Esophagus muscularis mucosa (tissue), 4 donors: Measurements from ENCODE around the gene LPCAT3. TPM values are rescaled to one million over a fixed set of nuclear protein-coding genes. Genes with fewer than 3 reads are reported as not detected.

Source experiments
- DNase-seq: peaks from one replicate; pipeline ENCODE4 v3.0.0-alpha.2; 2017; ENCODE audit errors: extremely low spot score
- H3K27ac ChIP-seq, 4 donors: fragments of 200-600 bp; sonication (generic); replicated peaks in 1 of 4; 1 replicate in 3 of 4; 2 replicates in 1 of 4; pipeline ENCODE4 v1.5.1; 2016 to 2019; ENCODE audit warnings: mild to moderate bottlenecking in 1 of 4
- H3K27me3 ChIP-seq, 4 donors: fragments of 200-600 bp; sonication (generic); one replicate each; pipeline versions ENCODE4 v1.5.1 to v1.6.0; 2016 to 2019
- H3K36me3 ChIP-seq, 4 donors: fragments of 200-600 bp; sonication (generic); one replicate each; pipeline ENCODE4 v1.5.1; 2016 to 2019
- H3K4me1 ChIP-seq, 4 donors: fragments of 200-600 bp; sonication (generic); one replicate each; pipeline ENCODE4 v1.5.1; 2016 to 2019
- H3K4me3 ChIP-seq, 4 donors: fragments of 200-600 bp; sonication (generic); 1 replicate in 2 of 4; 2 replicates in 2 of 4; pipeline ENCODE4 v1.5.1; 2016 to 2019; ENCODE audit warnings: mild to moderate bottlenecking in 4 of 4, moderate library complexity in 1 of 4
- H3K9me3 ChIP-seq, 4 donors: fragments of 200-600 bp; sonication (generic); 1 replicate in 3 of 4; 2 replicates in 1 of 4; pipeline ENCODE4 v1.5.1; 2016 to 2019
- EP300 ChIP-seq: sonication (generic); formaldehyde crosslinking; IDR thresholded peaks from one replicate; pipeline ENCODE4 v1.6.1; 2017; ENCODE audit warnings: antibody characterized with exemption
- POLR2A ChIP-seq: fragments of 450-650 bp; IDR thresholded peaks from one replicate; pipeline ENCODE4 v1.6.1; 2017; ENCODE audit warnings: antibody characterized with exemption, moderate library complexity, mild to moderate bottlenecking, low read depth
- POLR2AphosphoS5 ChIP-seq, 2 donors: sonication (generic); formaldehyde crosslinking; IDR thresholded peaks; one replicate each; pipeline ENCODE4 v1.6.1; 2017; ENCODE audit warnings: antibody characterized with exemption in 2 of 2
- WGBS: methylation state at CpG from one replicate; pipeline ENCODE4 v1.1.5; 2018; 5-methylcytosine and 5-hydroxymethylcytosine counted together
- intact Hi-C: fragments of 100-400 bp; cut with DNase I; formaldehyde crosslinking; loops from one replicate; pipeline ENCODE4 v1.15.1; 2023
- total RNA-seq, 4 donors: library from RNA; depleted of rRNA; stranded (reverse); fragments of >200 nt; gene quantifications; one replicate each; pipeline versions ENCODE4 v1.1.0 to v1.2.1, GENCODE V29; 2016
- TF ChIP-seq, protein P1 (sequence below), 3 experiments: fragments of 200-600 bp in 2 of 3; fragments of 450-650 bp in 1 of 3; sonication (generic) in 2 of 3; IDR thresholded peaks; one replicate each; pipeline ENCODE4 v1.5.1; 2017 to 2019; ENCODE audit warnings: antibody characterized with exemption in 3 of 3, mild to moderate bottlenecking in 2 of 3, moderate library complexity in 1 of 3

Gene LPCAT3
- total RNA-seq, 4 donors from 2014 or later: 21.6 to 33.3 (median 26.2) TPM

DNA sequence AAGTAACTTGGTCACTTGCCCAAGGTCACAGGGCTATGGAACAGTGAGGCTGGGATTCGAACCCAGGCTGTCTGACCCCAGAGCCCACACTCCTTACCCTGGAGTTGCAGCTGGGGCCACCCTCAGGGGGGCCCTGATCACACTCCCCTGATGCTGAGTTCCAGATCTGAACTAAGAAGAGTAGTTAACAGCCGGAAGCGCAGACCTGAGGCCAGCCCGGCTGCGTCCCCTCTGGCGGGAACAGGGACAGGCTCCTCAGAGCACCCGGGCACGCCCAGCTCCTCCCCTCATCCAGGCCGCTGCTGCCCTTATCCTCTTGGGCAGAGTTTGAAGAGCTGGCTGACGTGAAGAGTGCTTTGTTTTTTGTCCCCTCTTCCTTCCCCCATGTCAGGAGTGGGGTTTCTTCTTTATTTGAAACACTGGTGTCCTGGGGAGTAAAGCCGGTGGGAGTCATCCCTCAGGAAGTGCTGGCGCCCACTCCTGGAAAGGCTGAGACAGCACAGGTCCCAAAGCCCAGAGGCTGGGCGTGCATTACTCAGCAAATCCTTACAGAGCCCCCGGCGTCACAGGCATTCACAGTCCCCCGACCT, 56.5 kb downstream of the LPCAT3 start:
- intact Hi-C loops: no loop called here
- Histone ChIP-seq H3K4me1 (peaks cover 47 to 65% (median 52%) of the 10 kb centered on the region in 4 donors), H3K27ac (peak overlapping the region; percentile 61 to 84 (median 71)), H3K4me3 (peak overlapping the region; percentile 18 to 30 (median 21)), H3K36me3 (peaks cover 15 to 22% (median 19%) of the 10 kb centered on the region in 4 donors), H3K9me3 (no peaks in the 10 kb centered on the region), H3K27me3 (no peaks in the 10 kb centered on the region)
- WGBS: 16% methylated on average over 9 of the region's 16 CpGs
- DNase-seq: no peak
- TF ChIP-seq POLR2A (no peak), EP300 (no peak), POLR2AphosphoS5 (IDR thresholded peaks at IDR 0.05) (no peak)
- TF ChIP-seq, protein P1, sequence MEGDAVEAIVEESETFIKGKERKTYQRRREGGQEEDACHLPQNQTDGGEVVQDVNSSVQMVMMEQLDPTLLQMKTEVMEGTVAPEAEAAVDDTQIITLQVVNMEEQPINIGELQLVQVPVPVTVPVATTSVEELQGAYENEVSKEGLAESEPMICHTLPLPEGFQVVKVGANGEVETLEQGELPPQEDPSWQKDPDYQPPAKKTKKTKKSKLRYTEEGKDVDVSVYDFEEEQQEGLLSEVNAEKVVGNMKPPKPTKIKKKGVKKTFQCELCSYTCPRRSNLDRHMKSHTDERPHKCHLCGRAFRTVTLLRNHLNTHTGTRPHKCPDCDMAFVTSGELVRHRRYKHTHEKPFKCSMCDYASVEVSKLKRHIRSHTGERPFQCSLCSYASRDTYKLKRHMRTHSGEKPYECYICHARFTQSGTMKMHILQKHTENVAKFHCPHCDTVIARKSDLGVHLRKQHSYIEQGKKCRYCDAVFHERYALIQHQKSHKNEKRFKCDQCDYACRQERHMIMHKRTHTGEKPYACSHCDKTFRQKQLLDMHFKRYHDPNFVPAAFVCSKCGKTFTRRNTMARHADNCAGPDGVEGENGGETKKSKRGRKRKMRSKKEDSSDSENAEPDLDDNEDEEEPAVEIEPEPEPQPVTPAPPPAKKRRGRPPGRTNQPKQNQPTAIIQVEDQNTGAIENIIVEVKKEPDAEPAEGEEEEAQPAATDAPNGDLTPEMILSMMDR (IDR thresholded peaks at IDR 0.05): peak in 2 of 3 experiments; percentile 23 to 52

DNA sequence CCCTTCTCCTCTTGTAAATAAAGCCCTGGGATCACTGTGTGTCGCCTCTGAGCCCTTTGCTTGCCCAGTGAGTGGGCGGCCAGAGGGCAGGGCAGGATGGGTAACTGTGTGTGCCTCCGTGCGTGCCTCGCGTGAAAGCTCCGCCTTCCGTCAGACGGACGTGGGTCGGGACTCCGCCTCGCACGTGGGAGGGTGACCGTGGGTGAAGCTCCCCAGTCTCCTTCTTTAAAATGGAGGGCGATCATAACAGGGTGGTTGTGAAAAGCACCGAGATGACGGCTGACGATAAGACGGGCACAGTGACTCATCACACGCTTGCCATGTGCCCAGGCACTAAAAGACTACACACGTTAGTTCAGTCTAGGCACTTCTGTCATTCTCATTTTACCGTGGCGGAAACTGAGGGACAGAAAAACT, 57.0 kb downstream of the LPCAT3 start:
- TF ChIP-seq POLR2AphosphoS5 (IDR thresholded peaks at IDR 0.05): peak in 1 of 2 donors; percentile 19
- TF ChIP-seq, protein P1 (IDR thresholded peaks at IDR 0.05): no peak
- H3K27me3 ChIP-seq: no peaks in the 10 kb centered on the region
- no peaks in the 10 kb centered on the region for H3K9me3 ChIP-seq
- intact Hi-C loops: no loop called here
- WGBS: 48% methylated on average over 9 of the region's 24 CpGs
- H3K4me3 ChIP-seq: peak overlapping the region; percentile 18 to 30 (median 21)
- DNase-seq: no peak
- peaks cover 47 to 65% (median 52%) of the 10 kb centered on the region in 4 donors for H3K4me1 ChIP-seq
- H3K36me3 ChIP-seq: peaks cover 10 to 17% (median 14%) of the 10 kb centered on the region in 4 donors
- peak overlapping the region; percentile 61 to 84 (median 71) for H3K27ac ChIP-seq

DNA sequence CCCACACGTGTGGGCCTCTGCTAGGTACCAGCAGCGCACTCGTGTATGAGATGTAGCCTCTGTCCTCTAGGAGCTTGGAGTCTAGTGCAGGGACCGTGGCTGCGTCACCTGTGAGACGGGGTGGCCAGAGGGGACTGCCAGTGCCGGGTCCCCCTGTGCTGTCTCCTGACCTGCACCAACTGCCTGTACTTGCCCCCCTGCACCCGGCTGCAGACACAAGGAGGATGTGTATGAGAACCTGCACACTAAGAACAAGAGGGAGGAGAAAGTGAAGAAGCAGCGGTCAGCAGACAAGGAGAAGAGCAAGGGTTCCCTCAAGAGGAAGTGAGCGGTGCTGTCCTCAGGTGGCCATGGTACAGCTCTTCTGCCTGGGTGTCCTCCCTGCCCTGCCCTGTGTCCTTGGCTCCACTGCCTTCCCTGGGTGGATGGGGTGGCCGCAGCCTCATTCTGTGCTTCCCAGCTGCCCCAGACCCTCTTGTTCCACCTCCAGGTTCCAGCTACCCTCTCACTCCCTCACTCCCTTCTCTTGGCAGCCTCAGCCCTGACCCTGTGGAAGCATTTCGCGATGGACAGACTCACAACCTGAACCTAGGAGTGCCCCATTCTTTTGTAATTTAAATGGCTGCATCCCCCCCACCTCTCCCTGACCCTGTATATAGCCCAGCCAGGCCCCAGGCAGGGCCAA, 57.5 kb downstream of the LPCAT3 start:
- Histone ChIP-seq H3K27ac (peak overlapping the region; percentile 61 to 84 (median 71)), H3K27me3 (no peaks in the 10 kb centered on the region), H3K4me3 (peak overlapping the region in 1 of 4 donors; percentile 30), H3K4me1 (peaks cover 47 to 65% (median 52%) of the 10 kb centered on the region in 4 donors), H3K9me3 (no peaks in the 10 kb centered on the region), H3K36me3 (peaks cover 5 to 11% (median 8%) of the 10 kb centered on the region in 4 donors)
- intact Hi-C loops: no loop called here
- no peak for DNase-seq
- TF ChIP-seq POLR2A (no peak), POLR2AphosphoS5 (IDR thresholded peaks at IDR 0.05) (no peak), EP300 (no peak)
- TF ChIP-seq, protein P1 (IDR thresholded peaks at IDR 0.05): no peak
- 83% methylated on average over 12 of the region's 13 CpGs for WGBS

DNA sequence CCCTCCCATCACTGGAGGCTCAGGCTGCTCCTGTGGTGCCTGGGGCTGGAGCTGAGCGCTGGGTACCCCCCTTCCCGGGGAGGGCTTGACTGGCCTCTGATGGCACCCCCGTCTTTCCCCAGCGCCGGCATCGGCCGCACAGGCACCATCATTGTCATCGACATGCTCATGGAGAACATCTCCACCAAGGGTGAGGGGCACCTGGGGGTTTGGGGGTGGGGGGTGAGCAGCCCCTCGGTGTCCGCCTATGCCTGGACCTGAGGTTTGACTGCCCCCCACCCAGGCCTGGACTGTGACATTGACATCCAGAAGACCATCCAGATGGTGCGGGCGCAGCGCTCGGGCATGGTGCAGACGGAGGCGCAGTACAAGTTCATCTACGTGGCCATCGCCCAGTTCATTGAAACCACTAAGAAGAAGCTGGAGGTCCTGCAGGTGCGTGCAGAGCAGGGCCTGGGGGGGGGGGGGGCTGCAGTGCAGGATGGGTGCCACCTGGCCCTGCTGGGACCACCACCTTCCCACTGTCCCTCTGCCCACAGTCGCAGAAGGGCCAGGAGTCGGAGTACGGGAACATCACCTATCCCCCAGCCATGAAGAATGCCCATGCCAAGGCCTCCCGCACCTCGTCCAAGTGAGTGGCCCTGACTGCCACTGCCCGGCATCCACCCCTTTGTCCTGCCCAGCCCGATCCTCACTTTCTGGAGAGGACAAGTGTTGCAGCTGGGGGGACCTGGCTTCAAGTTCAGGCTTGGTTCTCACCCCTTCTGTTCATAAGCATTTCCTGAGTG, 58.3 kb downstream of the LPCAT3 start:
- H3K27me3 ChIP-seq: no peaks in the 10 kb centered on the region
- intact Hi-C loops: no loop called here
- DNase-seq: no peak
- H3K27ac ChIP-seq: peak overlapping the region in 2 of 4 donors; percentile 38 to 57
- TF ChIP-seq POLR2AphosphoS5 (IDR thresholded peaks at IDR 0.05) (no peak), POLR2A (no peak), EP300 (no peak)
- TF ChIP-seq, protein P1 (IDR thresholded peaks at IDR 0.05): no peak
- H3K4me1 ChIP-seq: peaks cover 46 to 61% (median 49%) of the 10 kb centered on the region in 4 donors
- no peaks in the 10 kb centered on the region for H3K9me3 ChIP-seq
- no peak overlapping the region for H3K4me3 ChIP-seq
- peaks cover 0 to 4% (median 1%) of the 10 kb centered on the region in 4 donors for H3K36me3 ChIP-seq
- 89% methylated on average over 21 of the region's 26 CpGs for WGBS
